M059J (cell line): ENCODE results near the gene WFDC5. TPM values are rescaled to one million over a fixed set of nuclear protein-coding genes. Genes with fewer than 3 reads are reported as not detected.
"Not testable (repeated sequence)": the region's sequence is repeated elsewhere in the genome, so short reads cannot be mapped to it uniquely, and the experiment has no call there.

Experiments
- DNase-seq: peaks from one replicate; pipeline ENCODE4 v3.0.0-alpha.2; 2012; ENCODE audit warnings: low read depth
- total RNA-seq: library from RNA; depleted of rRNA; stranded (reverse); fragments of >200 nt; shearing (Covaris generic); gene quantifications from 2 replicates; pipeline ENCODE4 v1.2.3, GENCODE V29; 2014; rRNA removed

Gene WFDC5, protein sequence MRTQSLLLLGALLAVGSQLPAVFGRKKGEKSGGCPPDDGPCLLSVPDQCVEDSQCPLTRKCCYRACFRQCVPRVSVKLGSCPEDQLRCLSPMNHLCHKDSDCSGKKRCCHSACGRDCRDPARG
- not detected in 2 replicates for total RNA-seq

GRCh38 chr20:45114465-45115385, at the start of gene WFDC5:
TSS of gene WFDC5 (minus strand) at chr20:45115174. CDS start at chr20:45115083, 91 bp downstream.
- DNase-seq = no peak

- no peak for DNase-seq
These were observed 48.3 kb upstream of the WFDC5 start for GRCh38 chr20:45163083-45163803.

DNA sequence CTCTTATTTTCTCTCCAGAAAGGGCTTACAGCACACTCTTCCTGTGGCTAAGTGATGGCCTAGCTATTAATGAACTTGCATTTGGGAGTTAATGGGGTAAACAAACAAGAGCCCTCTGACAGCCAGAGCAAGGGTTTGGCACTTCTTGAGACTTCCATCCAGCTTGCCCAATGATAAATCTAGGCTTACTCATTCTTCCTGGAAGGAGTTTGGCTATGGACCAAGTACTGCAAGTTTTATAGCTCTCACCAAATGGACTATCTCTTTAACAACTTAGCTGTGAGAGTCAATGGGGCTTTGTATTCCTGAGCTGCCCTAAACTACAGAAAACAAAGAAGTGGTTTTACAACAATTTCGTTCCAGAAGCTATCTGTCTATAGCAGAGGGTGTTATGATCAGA, 43.0 kb upstream of the WFDC5 start:
- peak; percentile 84 for DNase-seq

DNA sequence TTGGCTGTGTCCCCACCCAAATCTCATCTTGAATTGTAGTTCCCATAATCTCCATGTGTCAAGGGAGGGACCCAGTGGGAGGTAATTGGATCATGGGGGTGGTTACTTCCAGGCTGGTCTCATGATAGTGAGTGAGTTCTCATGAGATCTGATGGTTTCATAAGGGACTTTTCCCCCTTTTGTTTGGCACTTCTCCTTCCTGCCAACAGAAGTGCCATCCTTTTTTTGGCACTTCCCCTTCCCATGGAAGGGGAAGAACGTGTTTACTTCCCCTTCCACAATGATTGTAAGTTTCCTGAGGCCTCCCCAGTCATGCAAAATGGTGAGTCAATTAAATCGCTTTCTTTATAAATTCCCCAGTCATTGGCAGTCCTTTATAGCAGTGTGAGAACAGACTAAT, 41.7 kb upstream of the WFDC5 start:
- no peak for DNase-seq

DNA sequence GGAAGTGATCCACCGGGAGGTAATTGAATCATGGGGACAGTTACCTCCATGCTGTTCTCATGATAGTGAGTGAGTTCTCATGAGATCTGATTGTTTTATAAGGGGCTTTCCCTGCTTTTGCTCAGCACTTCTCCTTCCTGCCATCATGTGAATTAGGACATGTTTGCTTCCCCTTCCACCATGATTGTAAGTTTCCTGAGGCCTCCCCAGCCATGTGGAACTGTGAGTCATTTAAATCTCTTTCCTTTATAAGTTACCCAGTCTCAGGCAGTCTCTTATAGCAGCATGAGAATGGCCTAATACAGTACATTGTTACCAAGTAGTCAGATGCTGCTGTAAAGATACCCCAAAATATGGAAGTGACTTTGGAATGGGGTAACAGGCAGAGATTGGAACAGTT, 39.8 kb upstream of the WFDC5 start:
- not testable (repeated sequence) for DNase-seq

- peak; percentile 24 for DNase-seq
These were observed 39.2 kb upstream of the WFDC5 start for GRCh38 chr20:45154183-45154582.

DNA sequence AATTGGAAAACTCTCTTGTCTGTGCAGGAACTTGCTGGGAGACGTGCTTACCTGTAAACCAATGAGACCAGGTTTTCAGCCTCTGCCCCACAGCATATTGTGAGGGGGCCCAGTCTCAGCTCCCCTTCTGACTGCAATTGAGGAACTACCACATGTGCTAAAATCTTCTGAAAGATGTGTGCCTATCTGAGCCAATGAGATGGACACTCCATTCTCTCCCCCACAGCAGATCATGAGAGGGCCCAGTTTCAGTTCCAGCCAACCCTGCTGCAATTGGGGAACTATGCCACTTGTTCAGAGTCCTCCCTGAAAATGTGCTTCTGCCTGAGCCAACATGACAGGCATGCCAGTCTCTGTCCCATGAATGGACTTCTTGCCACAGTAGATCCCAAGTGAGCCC, 38.8 kb upstream of the WFDC5 start:
- DNase-seq = no peak

- DNase-seq = no peak
These were observed 38.2 kb upstream of the WFDC5 start for GRCh38 chr20:45153147-45153546.

DNA sequence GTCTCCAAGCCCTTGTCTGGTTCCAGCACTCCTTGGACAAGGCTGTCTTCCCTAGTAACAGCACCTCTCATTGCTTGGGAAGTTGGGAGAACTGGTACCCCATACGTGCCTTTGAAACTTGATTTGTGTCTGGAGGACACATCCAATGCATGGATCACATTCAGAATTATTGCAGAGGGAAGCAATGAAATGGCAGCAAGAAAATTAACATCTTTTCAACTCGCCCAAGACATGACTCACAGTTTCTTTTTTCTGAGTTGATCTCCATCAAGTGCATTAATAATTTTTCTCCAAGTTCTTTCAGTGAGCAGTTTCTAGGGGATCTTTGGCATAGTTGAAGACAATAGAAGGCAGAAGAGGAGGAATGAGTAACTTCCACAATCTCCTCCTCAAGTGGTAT, 37.4 kb upstream of the WFDC5 start:
- DNase-seq = no peak

- DNase-seq = no peak
These were observed 34.1 kb upstream of the WFDC5 start for GRCh38 chr20:45149062-45149461.

DNA sequence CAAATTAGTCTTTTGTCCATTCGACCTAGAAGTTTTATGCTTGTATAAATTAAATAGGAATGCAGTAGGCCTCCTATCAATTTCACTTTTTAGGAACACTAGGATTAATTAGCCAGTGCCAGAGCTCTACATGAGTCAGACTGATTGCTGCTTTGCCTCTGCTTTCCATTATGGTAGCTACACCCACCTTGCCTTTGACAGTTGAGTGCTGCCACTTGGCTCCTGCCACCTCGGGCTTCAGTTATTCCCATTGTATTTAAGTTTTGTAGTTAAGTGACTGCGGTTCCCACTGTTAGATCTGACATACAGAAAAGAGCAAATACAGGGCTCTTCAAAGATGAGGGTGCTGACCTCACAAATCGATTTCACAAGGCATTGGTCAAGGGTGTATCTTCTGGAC, 25.9 kb upstream of the WFDC5 start:
- DNase-seq = no peak

DNA sequence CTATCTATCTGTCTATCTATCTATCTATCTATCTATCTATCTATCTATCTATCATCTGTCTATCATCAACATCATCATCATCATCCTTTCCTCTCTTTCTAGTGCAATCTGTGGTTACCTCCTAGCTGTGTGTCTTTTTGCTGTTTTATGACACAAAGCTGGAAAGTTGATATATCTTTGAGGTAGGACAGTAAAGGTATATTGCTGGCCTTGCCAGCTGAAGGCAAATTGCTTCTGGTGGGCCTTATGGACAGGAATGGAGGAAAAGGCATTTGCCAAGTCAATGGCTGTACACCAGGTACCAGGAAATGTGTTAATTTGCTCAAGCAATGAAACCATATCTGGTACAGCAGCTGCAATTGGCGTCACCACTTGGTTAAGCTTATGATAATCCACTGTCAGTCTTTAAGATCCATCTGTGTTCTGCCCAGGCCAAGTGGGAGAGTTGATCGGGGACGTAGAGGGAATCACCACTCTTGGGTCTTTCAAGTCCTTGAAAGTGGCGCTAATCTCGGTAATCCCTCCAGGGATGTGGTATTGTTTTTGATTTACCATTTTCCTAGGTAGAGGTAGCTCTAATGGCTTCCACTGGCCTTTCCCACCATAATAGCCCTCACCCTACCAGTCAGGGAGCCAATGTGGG, 24.9 kb upstream of the WFDC5 start:
- DNase-seq = not testable (repeated sequence)

DNA sequence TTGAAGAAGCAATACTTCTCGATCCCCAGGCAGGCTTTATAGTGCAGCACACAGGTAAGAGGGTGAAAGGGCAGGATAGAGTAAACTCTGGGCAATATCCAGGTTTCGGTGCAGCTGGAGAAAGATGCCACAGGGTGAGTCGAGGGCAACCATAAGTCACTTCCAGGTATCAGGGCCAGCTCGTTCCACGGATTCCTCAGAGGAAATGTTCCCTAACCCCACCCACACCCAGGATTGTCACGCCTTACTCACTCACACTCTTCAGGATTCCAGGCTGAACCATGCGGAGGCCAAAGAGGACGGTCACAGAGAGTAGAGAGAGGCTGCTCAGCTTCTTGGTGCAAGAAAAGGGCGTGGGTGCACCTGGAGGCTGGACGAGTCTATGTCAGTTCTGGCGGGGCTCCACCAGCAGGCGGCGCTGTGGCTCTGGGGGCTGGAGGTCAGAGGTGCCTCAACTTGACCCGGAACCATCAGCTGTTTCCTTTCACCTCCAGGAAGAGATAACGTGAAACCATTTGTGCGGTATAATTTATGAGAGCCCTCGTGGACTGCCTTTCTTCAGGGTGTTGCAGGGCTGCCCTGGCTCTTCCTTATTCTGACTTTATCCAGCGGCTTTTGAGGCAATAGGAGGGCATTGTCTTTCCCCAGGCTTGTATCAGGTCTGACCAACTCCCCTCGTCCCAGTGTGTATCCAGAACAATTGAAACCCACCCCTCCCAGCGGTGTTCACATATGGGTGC, 23.8 kb upstream of the WFDC5 start:
- peak; percentile 24 for DNase-seq

- no peak for DNase-seq
These were observed 21.9 kb upstream of the WFDC5 start for GRCh38 chr20:45136911-45137310.

- DNase-seq = no peak
These were observed 13.1 kb upstream of the WFDC5 start for GRCh38 chr20:45128099-45128498.

- DNase-seq = no peak
These were observed 9.4 kb upstream of the WFDC5 start, which contains the start of gene WFDC12 for GRCh38 chr20:45124365-45124764. TSS of gene WFDC12 (minus strand) at chr20:45124465. CDS start at chr20:45124447, 18 bp downstream.

DNA sequence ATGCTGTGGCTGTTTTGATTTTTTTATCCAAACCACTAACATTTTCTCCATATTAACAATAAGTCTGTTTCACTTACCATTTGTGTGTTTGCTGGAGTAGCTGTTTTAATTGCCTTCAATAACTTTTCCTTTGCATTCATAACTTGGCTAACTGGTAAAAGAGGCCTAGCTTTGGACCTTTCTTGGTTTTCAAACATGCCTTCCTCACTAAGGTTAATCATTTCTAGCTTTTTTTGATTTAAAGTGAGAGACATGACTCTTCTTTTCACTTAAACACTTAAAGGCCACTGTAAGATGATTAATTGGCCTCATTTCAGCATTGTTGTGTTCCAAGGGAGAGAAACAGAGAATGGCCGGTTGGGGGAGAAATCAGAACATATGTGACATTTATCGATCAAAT, 6.4 kb upstream of the WFDC5 start:
- no peak for DNase-seq

GRCh38 chr20:45119556-45120266, 4.7 kb upstream of the WFDC5 start:
- no peak for DNase-seq

GRCh38 chr20:45118028-45118427, 3.1 kb upstream of the WFDC5 start:
- DNase-seq = no peak

GRCh38 chr20:45117581-45117980, 2.6 kb upstream of the WFDC5 start:
- no peak for DNase-seq

DNA sequence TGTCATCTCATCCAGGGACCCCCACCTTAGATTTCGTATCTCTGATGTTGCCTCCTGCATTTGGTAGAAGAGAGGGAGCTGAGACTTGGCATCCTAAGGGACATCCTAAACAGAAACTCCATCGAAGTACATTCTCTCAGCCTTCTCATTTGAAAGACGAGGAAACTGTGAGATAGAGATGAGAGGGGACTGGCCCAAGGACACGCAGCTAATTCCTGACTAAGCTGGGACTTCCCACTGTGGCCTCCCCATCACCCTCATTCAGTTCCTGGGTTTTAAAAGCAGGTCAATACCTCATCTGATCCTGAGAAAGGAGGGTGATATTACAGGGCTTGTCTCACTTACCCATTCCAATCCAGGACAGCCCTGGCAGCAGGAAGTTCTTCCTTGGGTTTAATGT, 855 bp upstream of the WFDC5 start:
- no peak for DNase-seq
